ENCODE measurements around the gene YES1. TPM values are rescaled to one million over a fixed set of nuclear protein-coding genes. Genes with fewer than 3 reads are reported as not detected.
A peak's percentile ranks its signal among the peaks of the same experiment; 100 is the strongest.

The YES1 gene
- total and polyA plus RNA-seq, 5 donors from 2014 or later: 0.23 to 4.1 (median 1.5) TPM

DNA sequence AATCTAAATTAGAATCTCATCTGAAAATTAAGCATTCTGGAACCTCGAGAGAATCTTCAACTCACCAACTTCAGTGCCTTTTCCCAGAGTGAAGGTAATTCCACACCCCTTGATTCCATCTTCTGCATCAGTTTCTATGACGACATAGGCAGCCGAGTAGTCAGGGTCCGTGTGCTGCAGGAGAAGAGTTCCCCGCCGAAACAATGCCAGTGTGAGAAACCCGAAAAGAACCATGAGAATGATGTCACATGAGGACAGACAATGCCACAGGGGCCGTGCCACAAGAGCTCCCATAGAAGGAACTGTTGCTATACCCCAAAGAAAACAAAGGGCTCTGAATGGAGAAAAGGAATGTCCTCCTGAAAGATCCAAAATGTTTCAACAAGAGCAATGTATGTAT is 105.6 kb downstream of the YES1 start:
- Mint-ChIP-seq H3K4me3 (no peak overlapping the region), H3K27me3 (no peaks in the 10 kb centered on the region), H3K27ac (peak overlapping the region in 2 of 3 donors; percentile 59 to 81), H3K4me1 (peaks cover 12 to 53% (median 40%) of the 10 kb centered on the region in 4 donors), H3K9me3 (no peaks in the 10 kb centered on the region), H3K36me3 (peaks cover 36% of the 10 kb centered on the region)
- Histone ChIP-seq H3K27ac (ENCODE audit: insufficient read depth, low read length, poor library complexity, severe bottlenecking) (no peak overlapping the region), H3K4me1 (ENCODE audit: control insufficient read depth, insufficient read depth, low read length, poor library complexity, severe bottlenecking) (peaks cover 7% of the 10 kb centered on the region), H3K4me3 (ENCODE audit: low read depth, low read length) (no peak overlapping the region), H3K36me3 (ENCODE audit: control insufficient read depth, insufficient read depth, low read length) (peaks cover 22% of the 10 kb centered on the region), H3K9me3 (ENCODE audit: control insufficient read depth in 2 of 2, low read length in 2 of 2) (no peaks in the 10 kb centered on the region), H3K27me3 (ENCODE audit: control insufficient read depth, insufficient read depth, low read length) (no peaks in the 10 kb centered on the region)
- DNase-seq (no peak), ATAC-seq (ENCODE audit: low read depth in 2 of 2) (no peak)

DNA sequence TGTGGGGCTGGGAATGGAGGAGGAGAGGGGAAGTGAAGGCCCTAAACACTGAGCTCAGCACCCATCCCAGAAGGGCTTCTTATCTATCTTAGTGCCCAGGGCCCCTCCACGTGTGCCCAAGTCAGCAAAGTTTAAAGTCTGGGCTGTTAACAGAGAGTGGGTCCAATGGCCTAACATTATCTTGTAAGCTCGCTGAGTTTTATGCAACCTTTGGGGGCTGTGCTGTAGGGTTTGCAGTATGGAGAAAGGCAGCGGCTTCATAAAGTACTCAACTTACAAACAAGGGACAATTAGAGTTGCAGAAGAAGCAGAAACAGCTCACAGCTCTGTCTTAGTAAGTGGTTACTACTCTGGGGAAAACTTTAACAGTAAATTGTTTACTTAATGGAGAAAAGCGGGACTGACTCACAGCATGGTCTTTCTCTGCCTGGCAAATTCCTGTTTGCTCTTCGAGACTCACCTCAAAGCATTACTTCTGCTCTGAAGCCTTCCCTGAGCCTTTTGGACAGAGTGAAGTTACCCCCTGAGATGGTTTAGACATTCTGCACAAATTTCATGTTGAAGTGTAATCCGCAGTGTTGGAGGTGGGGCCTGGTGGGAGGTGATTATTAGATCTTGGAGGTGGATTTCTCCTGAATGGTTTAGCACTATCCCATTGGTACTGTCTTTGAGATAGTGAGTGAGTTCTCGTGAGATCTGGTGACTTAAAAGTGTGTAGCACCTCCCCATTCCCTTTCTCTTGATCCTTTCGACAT is 108.7 kb downstream of the YES1 start:
- Mint-ChIP-seq H3K4me1 (peaks cover 3 to 29% (median 17%) of the 10 kb centered on the region in 4 donors), H3K36me3 (peaks cover 28% of the 10 kb centered on the region), H3K27me3 (no peaks in the 10 kb centered on the region), H3K9me3 (no peaks in the 10 kb centered on the region), H3K4me3 (no peak overlapping the region), H3K27ac (peak overlapping the region in 2 of 3 donors; percentile 4 to 61)
- Histone ChIP-seq H3K4me3 (ENCODE audit: low read depth, low read length) (no peak overlapping the region), H3K27me3 (ENCODE audit: control insufficient read depth, insufficient read depth, low read length) (no peaks in the 10 kb centered on the region), H3K9me3 (ENCODE audit: control insufficient read depth in 2 of 2, low read length in 2 of 2) (no peaks in the 10 kb centered on the region), H3K4me1 (ENCODE audit: control insufficient read depth, insufficient read depth, low read length, poor library complexity, severe bottlenecking) (no peaks in the 10 kb centered on the region), H3K27ac (ENCODE audit: insufficient read depth, low read length, poor library complexity, severe bottlenecking) (no peak overlapping the region), H3K36me3 (ENCODE audit: control insufficient read depth, insufficient read depth, low read length) (peaks cover 20% of the 10 kb centered on the region)
- no peak for ATAC-seq (ENCODE audit: low read depth in 2 of 2)
- DNase-seq: no peak

DNA sequence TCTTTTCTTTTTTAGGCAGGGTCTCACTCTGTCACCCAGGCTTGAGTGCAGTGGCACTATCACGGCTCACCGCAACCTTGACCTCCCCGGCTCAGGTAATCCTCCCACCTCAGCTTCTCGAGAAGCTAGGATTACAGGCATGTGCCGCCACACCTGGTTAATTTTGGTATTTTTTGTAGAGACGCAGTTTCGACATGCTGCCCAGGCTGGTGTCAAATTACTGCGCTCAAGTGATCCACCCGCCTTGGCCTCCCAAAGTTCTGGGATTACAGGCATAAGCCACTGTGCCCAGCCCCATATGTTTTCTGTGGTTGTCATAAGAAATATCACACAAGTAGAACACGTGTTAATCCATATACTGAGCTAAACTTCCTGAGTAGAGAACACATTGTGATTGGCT is 114.2 kb downstream of the YES1 start:
- H3K36me3 Mint-ChIP-seq: peaks cover 24% of the 10 kb centered on the region
- H3K9me3 Mint-ChIP-seq: no peaks in the 10 kb centered on the region
- Histone ChIP-seq H3K27ac (ENCODE audit: insufficient read depth, low read length, poor library complexity, severe bottlenecking) (no peak overlapping the region), H3K36me3 (ENCODE audit: control insufficient read depth, insufficient read depth, low read length) (peaks cover 17% of the 10 kb centered on the region), H3K27me3 (ENCODE audit: control insufficient read depth, insufficient read depth, low read length) (no peaks in the 10 kb centered on the region), H3K4me3 (ENCODE audit: low read depth, low read length) (no peak overlapping the region), H3K4me1 (ENCODE audit: control insufficient read depth, insufficient read depth, low read length, poor library complexity, severe bottlenecking) (no peaks in the 10 kb centered on the region), H3K9me3 (ENCODE audit: control insufficient read depth in 2 of 2, low read length in 2 of 2) (no peaks in the 10 kb centered on the region)
- no peak overlapping the region for H3K4me3 Mint-ChIP-seq
- DNase-seq (no peak), ATAC-seq (ENCODE audit: low read depth in 2 of 2) (no peak)
- H3K27ac Mint-ChIP-seq: no peak overlapping the region
- peaks cover 2 to 6% (median 3%) of the 10 kb centered on the region in 4 donors for H3K4me1 Mint-ChIP-seq
- H3K27me3 Mint-ChIP-seq: no peaks in the 10 kb centered on the region

DNA sequence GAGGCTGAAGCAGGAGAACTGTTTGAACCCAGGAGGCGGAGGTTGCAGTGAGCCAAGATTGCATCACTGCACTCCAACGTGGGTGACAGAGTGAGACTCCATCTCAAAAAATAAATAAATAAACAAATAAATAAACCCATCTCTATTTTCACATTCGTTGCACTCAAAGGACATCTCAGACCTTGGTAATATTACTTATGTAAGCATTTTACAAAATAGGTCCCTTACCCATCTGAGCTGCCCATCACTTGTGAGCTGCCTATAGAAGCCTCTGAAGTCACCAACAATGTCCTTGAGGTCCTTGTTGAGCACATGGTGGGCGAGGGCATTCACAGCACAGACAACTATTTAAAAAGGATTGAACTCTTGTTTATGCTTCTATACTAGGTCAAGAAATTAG is 115.0 kb downstream of the YES1 start:
- H3K36me3 Mint-ChIP-seq: peaks cover 28% of the 10 kb centered on the region
- Histone ChIP-seq H3K36me3 (ENCODE audit: control insufficient read depth, insufficient read depth, low read length) (peaks cover 20% of the 10 kb centered on the region), H3K27ac (ENCODE audit: insufficient read depth, low read length, poor library complexity, severe bottlenecking) (no peak overlapping the region), H3K4me1 (ENCODE audit: control insufficient read depth, insufficient read depth, low read length, poor library complexity, severe bottlenecking) (no peaks in the 10 kb centered on the region), H3K27me3 (ENCODE audit: control insufficient read depth, insufficient read depth, low read length) (no peaks in the 10 kb centered on the region), H3K9me3 (ENCODE audit: control insufficient read depth in 2 of 2, low read length in 2 of 2) (no peaks in the 10 kb centered on the region), H3K4me3 (ENCODE audit: low read depth, low read length) (no peak overlapping the region)
- no peak overlapping the region for H3K27ac Mint-ChIP-seq
- no peak for ATAC-seq (ENCODE audit: low read depth in 2 of 2)
- DNase-seq: no peak
- H3K27me3 Mint-ChIP-seq: no peaks in the 10 kb centered on the region
- peaks cover 0 to 5% (median 2%) of the 10 kb centered on the region in 4 donors for H3K4me1 Mint-ChIP-seq
- H3K4me3 Mint-ChIP-seq: no peak overlapping the region
- no peaks in the 10 kb centered on the region for H3K9me3 Mint-ChIP-seq

DNA sequence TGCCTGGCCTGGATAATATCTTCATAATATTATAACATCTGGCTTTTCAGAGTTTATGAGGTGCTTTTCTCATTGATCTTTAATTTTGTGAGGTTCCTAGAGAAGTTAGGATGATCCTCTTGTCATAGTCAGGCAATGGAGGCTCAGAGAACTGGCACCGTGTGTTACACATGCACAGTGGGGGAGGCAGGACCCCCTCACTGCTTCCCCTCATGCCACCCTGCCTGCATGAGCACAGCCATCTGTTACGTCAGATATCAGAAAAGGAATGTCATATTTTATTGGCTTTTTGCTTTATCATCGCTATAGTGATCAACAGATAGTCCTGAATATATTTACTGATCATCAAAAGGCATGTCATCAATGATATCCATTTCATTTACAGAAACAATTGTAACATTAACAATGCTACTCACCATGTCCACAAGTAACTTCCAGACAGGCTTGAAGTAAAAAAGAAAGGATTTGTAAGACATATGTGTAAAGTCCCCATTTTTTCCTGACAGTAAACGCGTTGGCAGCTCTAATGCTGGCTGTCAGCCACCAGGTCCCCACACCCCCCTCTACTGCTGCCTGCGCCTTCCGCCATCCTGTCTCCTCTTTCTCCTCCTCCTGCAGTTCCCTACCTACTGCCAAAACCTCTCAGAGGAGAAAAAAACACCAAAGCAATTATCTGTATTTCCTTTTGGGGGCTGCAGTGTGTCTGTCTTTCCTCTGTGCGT is 118.4 kb downstream of the YES1 start:
- no peaks in the 10 kb centered on the region for H3K4me1 ChIP-seq (ENCODE audit: control insufficient read depth, insufficient read depth, low read length, poor library complexity, severe bottlenecking)
- peaks cover 0 to 5% (median 3%) of the 10 kb centered on the region in 4 donors for H3K4me1 Mint-ChIP-seq
- H3K9me3 Mint-ChIP-seq: no peaks in the 10 kb centered on the region
- ATAC-seq (ENCODE audit: low read depth in 2 of 2): no peak
- no peaks in the 10 kb centered on the region for H3K27me3 ChIP-seq (ENCODE audit: control insufficient read depth, insufficient read depth, low read length)
- H3K27ac Mint-ChIP-seq: peak overlapping the region in 2 of 3 donors; percentile 39 to 54
- peaks cover 24% of the 10 kb centered on the region for H3K36me3 ChIP-seq (ENCODE audit: control insufficient read depth, insufficient read depth, low read length)
- no peak overlapping the region for H3K4me3 Mint-ChIP-seq
- no peaks in the 10 kb centered on the region for H3K27me3 Mint-ChIP-seq
- peaks cover 29% of the 10 kb centered on the region for H3K36me3 Mint-ChIP-seq
- H3K4me3 ChIP-seq (ENCODE audit: low read depth, low read length): no peak overlapping the region
- H3K9me3 ChIP-seq (ENCODE audit: control insufficient read depth in 2 of 2, low read length in 2 of 2): no peaks in the 10 kb centered on the region
- H3K27ac ChIP-seq (ENCODE audit: insufficient read depth, low read length, poor library complexity, severe bottlenecking): no peak overlapping the region
- no peak for DNase-seq

DNA sequence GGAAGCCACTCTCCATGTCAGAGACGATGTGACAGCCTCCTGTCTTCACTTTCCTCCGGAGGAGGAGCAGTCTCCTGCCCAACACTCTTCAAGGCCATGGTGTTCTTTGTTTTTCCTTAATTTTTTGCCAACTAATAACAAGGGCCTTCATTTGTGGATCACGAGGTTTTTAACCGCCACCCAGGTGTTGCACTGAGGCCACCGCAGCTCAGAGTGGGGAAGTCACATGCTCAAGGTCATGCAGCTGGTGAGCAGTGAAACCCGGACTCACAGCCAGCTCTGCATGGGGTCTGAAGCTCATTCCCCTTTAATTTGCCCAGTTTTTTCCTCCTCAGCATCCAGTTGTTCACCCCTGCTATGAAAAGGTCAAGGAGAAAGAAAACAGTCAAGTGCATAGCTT is 119.2 kb downstream of the YES1 start:
- H3K27me3 Mint-ChIP-seq: no peaks in the 10 kb centered on the region
- no peaks in the 10 kb centered on the region for H3K4me1 ChIP-seq (ENCODE audit: control insufficient read depth, insufficient read depth, low read length, poor library complexity, severe bottlenecking)
- peaks cover 0 to 5% (median 2%) of the 10 kb centered on the region in 4 donors for H3K4me1 Mint-ChIP-seq
- DNase-seq (no peak), ATAC-seq (ENCODE audit: low read depth in 2 of 2) (no peak)
- no peaks in the 10 kb centered on the region for H3K27me3 ChIP-seq (ENCODE audit: control insufficient read depth, insufficient read depth, low read length)
- no peak overlapping the region for H3K27ac ChIP-seq (ENCODE audit: insufficient read depth, low read length, poor library complexity, severe bottlenecking)
- peaks cover 24% of the 10 kb centered on the region for H3K36me3 ChIP-seq (ENCODE audit: control insufficient read depth, insufficient read depth, low read length)
- no peak overlapping the region for H3K4me3 ChIP-seq (ENCODE audit: low read depth, low read length)
- no peaks in the 10 kb centered on the region for H3K9me3 ChIP-seq (ENCODE audit: control insufficient read depth in 2 of 2, low read length in 2 of 2)
- H3K36me3 Mint-ChIP-seq: peaks cover 26% of the 10 kb centered on the region
- no peaks in the 10 kb centered on the region for H3K9me3 Mint-ChIP-seq
- H3K27ac Mint-ChIP-seq: peak overlapping the region in 1 of 3 donors; percentile 74
- H3K4me3 Mint-ChIP-seq: no peak overlapping the region

DNA sequence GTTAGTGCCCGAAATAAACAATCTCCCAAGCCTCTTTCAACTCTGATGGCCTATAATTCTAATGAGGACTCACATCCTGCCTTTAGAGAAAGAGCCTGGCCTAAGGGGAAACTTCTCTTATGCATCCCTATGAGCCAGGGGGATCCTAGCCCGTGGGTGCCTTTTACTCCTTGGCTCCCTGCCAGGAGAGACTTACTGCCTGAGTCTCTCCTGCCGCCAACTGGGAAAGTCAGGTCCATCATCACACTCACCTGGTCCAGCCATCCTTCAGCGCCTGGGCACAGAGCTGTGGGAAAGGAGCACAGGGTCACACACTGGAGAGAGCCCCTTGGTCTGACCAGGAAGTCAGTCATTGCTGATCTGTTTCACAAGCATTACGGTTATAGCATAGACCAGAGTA is 123.7 kb downstream of the YES1 start:
- Histone ChIP-seq H3K27me3 (ENCODE audit: control insufficient read depth, insufficient read depth, low read length) (no peaks in the 10 kb centered on the region), H3K36me3 (ENCODE audit: control insufficient read depth, insufficient read depth, low read length) (peaks cover 22% of the 10 kb centered on the region), H3K9me3 (ENCODE audit: control insufficient read depth in 2 of 2, low read length in 2 of 2) (no peaks in the 10 kb centered on the region), H3K4me3 (ENCODE audit: low read depth, low read length) (no peak overlapping the region), H3K4me1 (ENCODE audit: control insufficient read depth, insufficient read depth, low read length, poor library complexity, severe bottlenecking) (no peaks in the 10 kb centered on the region), H3K27ac (ENCODE audit: insufficient read depth, low read length, poor library complexity, severe bottlenecking) (no peak overlapping the region)
- DNase-seq (no peak), ATAC-seq (ENCODE audit: low read depth in 2 of 2) (no peak)
- no peaks in the 10 kb centered on the region for H3K27me3 Mint-ChIP-seq
- no peak overlapping the region for H3K4me3 Mint-ChIP-seq
- peaks cover 0 to 2% (median 0%) of the 10 kb centered on the region in 4 donors for H3K4me1 Mint-ChIP-seq
- peaks cover 19% of the 10 kb centered on the region for H3K36me3 Mint-ChIP-seq
- no peaks in the 10 kb centered on the region for H3K9me3 Mint-ChIP-seq
- peak overlapping the region in 1 of 3 donors; percentile 45 for H3K27ac Mint-ChIP-seq
